ENCODE measurements around the gene CDH13.

CDH13 gene

DNA sequence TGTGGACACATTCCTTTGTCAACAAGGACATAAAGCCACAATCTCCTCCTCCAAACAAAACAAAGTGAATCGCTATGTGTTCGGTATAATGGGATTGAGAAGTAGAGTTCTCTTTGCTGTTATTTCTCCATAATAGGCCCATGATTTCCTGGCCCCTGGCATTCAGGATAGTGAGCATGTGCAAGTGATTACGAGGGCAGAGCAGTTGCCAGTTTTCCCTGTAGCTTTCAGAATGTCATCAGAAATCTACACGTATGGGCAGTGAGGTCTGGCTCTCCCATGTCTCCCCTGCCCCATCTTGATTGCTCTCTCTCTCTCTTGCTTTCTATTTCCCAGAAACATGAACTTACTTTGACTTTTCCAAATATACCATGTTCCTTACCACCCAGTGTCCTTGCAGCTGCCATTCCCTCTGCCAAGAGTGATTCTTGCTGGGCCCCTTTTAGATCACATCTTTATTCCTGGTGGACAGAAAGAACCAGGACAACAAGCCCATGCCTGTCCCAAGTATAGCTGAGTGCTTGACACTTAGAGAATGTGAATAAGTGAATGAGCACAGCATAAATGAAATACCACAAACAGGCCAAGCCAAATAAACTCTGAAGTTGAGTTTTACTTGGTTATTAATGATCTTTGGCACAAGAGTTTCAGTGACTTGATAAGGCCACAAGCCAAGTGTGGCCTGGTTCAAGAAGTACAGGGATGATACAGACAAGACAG lies 273.1 kb downstream of the CDH13 start:
- Histone ChIP-seq H3K4me1 (ENCODE audit: control insufficient read depth, insufficient read depth, low read length) (no peaks in the 10 kb centered on the region), H3K4me3 (ENCODE audit: low read depth, low read length) (no peak overlapping the region), H3K36me3 (ENCODE audit: control insufficient read depth in 2 of 2, insufficient read depth in 1 of 2, low read length in 2 of 2) (no peaks in the 10 kb centered on the region), H3K27ac (ENCODE audit: extremely low read depth, low read depth, low read length) (no peak overlapping the region), H3K9me3 (ENCODE audit: control insufficient read depth, insufficient read depth, low read depth, low read length) (no peaks in the 10 kb centered on the region)
- TF ChIP-seq, protein P1, sequence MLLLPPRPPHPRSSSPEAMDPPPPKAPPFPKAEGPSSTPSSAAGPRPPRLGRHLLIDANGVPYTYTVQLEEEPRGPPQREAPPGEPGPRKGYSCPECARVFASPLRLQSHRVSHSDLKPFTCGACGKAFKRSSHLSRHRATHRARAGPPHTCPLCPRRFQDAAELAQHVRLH (tag by site-specific recombination; IDR thresholded peaks at IDR 0.05): no peak
- TF ChIP-seq, protein P2, sequence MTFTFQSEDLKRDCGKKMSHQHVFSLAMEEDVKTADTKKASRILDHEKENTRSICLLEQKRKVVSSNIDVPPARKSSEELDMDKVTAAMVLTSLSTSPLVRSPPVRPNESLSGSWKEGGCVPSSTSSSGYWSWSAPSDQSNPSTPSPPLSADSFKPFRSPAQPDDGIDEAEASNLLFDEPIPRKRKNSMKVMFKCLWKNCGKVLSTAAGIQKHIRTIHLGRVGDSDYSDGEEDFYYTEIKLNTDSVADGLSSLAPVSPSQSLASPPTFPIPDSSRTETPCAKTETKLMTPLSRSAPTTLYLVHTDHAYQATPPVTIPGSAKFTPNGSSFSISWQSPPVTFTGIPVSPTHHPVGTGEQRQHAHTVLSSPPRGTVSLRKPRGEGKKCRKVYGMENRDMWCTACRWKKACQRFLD (tag by site-specific recombination; IDR thresholded peaks at IDR 0.05): no peak
- TF ChIP-seq ZNF114 (tag by site-specific recombination; IDR thresholded peaks at IDR 0.05): no peak
- TF ChIP-seq SP3 (tag by site-specific recombination; IDR thresholded peaks at IDR 0.05): no peak
- no peak for TF ChIP-seq ZNF521 (tag by site-specific recombination; IDR thresholded peaks at IDR 0.05)
- TF ChIP-seq ZNF610 (tag by site-specific recombination; IDR thresholded peaks at IDR 0.05; ENCODE audit: borderline replicate concordance): no peak
- TF ChIP-seq ZNF626 (tag by site-specific recombination; IDR thresholded peaks at IDR 0.05): no peak
- no peak for TF ChIP-seq ZNF529 (tag by site-specific recombination; IDR thresholded peaks at IDR 0.05; ENCODE audit: insufficient replicate concordance)
- no peak for TF ChIP-seq IKZF3 (tag by site-specific recombination; IDR thresholded peaks at IDR 0.05)
- TF ChIP-seq, protein P3, sequence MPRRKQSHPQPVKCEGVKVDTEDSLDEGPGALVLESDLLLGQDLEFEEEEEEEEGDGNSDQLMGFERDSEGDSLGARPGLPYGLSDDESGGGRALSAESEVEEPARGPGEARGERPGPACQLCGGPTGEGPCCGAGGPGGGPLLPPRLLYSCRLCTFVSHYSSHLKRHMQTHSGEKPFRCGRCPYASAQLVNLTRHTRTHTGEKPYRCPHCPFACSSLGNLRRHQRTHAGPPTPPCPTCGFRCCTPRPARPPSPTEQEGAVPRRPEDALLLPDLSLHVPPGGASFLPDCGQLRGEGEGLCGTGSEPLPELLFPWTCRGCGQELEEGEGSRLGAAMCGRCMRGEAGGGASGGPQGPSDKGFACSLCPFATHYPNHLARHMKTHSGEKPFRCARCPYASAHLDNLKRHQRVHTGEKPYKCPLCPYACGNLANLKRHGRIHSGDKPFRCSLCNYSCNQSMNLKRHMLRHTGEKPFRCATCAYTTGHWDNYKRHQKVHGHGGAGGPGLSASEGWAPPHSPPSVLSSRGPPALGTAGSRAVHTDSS (tag by site-specific recombination; IDR thresholded peaks at IDR 0.05): no peak
- no peak for TF ChIP-seq ZNF558 (tag by site-specific recombination; IDR thresholded peaks at IDR 0.05)
- ChIA-PET CTCF (no interaction called here), POLR2A (no interaction called here)

DNA sequence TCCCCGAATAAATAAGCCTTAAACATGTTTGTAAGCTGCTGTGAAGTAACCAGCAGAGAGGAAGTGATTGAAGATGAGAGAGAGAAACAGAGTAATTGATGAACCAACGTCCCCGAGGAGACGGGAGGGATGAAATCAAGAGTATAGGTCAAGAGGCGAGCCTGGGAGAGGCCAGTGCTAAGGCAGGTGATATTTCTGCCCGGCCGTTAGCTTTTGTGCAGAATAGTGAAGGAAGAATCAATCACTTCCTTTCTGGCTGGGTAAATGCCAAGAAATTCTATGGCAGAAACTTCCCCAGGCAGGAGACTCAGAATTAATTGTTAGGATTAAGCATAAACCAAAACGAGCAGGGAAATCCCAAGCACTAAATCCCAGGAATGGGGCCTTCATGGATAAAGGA lies 273.8 kb downstream of the CDH13 start:
- Histone ChIP-seq H3K36me3 (ENCODE audit: control insufficient read depth in 2 of 2, insufficient read depth in 1 of 2, low read length in 2 of 2) (no peaks in the 10 kb centered on the region), H3K27ac (ENCODE audit: extremely low read depth, low read depth, low read length) (no peak overlapping the region), H3K4me3 (ENCODE audit: low read depth, low read length) (no peak overlapping the region), H3K4me1 (ENCODE audit: control insufficient read depth, insufficient read depth, low read length) (no peaks in the 10 kb centered on the region), H3K9me3 (ENCODE audit: control insufficient read depth, insufficient read depth, low read depth, low read length) (no peaks in the 10 kb centered on the region)
- ChIA-PET CTCF (no interaction called here), POLR2A (no interaction called here)
- TF ChIP-seq, protein P4, sequence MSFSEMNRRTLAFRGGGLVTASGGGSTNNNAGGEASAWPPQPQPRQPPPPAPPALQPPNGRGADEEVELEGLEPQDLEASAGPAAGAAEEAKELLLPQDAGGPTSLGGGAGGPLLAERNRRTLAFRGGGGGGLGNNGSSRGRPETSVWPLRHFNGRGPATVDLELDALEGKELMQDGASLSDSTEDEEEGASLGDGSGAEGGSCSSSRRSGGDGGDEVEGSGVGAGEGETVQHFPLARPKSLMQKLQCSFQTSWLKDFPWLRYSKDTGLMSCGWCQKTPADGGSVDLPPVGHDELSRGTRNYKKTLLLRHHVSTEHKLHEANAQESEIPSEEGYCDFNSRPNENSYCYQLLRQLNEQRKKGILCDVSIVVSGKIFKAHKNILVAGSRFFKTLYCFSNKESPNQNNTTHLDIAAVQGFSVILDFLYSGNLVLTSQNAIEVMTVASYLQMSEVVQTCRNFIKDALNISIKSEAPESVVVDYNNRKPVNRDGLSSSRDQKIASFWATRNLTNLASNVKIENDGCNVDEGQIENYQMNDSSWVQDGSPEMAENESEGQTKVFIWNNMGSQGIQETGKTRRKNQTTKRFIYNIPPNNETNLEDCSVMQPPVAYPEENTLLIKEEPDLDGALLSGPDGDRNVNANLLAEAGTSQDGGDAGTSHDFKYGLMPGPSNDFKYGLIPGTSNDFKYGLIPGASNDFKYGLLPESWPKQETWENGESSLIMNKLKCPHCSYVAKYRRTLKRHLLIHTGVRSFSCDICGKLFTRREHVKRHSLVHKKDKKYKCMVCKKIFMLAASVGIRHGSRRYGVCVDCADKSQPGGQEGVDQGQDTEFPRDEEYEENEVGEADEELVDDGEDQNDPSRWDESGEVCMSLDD (tag by site-specific recombination; IDR thresholded peaks at IDR 0.05): no peak
- TF ChIP-seq ZNF324 (tag by site-specific recombination; IDR thresholded peaks at IDR 0.05) (no peak), WT1 (tag by site-specific recombination; IDR thresholded peaks at IDR 0.05) (no peak), ZFP41 (tag by site-specific recombination; IDR thresholded peaks at IDR 0.05; ENCODE audit: borderline replicate concordance) (no peak), ZEB2 (tag by site-specific recombination; IDR thresholded peaks at IDR 0.05) (no peak), ZNF48 (tag by site-specific recombination; IDR thresholded peaks at IDR 0.05) (no peak), ZNF514 (tag by site-specific recombination; IDR thresholded peaks at IDR 0.05) (no peak), YY1 (tag by site-specific recombination; IDR thresholded peaks at IDR 0.05) (no peak), ZNF214 (tag by site-specific recombination; IDR thresholded peaks at IDR 0.05; ENCODE audit: borderline replicate concordance) (no peak), ZNF354C (tag by site-specific recombination; IDR thresholded peaks at IDR 0.05; ENCODE audit: borderline replicate concordance, low read depth) (no peak), YY2 (tag by site-specific recombination; IDR thresholded peaks at IDR 0.05) (no peak), ZNF157 (tag by site-specific recombination; IDR thresholded peaks at IDR 0.05) (no peak), ZFP37 (tag by site-specific recombination; IDR thresholded peaks at IDR 0.05) (no peak), ZNF366 (tag by site-specific recombination; conservative IDR thresholded peaks at IDR 0.05) (no peak)
- TF ChIP-seq, protein P5, sequence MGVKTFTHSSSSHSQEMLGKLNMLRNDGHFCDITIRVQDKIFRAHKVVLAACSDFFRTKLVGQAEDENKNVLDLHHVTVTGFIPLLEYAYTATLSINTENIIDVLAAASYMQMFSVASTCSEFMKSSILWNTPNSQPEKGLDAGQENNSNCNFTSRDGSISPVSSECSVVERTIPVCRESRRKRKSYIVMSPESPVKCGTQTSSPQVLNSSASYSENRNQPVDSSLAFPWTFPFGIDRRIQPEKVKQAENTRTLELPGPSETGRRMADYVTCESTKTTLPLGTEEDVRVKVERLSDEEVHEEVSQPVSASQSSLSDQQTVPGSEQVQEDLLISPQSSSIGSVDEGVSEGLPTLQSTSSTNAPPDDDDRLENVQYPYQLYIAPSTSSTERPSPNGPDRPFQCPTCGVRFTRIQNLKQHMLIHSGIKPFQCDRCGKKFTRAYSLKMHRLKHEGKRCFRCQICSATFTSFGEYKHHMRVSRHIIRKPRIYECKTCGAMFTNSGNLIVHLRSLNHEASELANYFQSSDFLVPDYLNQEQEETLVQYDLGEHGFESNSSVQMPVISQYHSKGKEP (tag by site-specific recombination; IDR thresholded peaks at IDR 0.05): no peak
- TF ChIP-seq, protein P6, sequence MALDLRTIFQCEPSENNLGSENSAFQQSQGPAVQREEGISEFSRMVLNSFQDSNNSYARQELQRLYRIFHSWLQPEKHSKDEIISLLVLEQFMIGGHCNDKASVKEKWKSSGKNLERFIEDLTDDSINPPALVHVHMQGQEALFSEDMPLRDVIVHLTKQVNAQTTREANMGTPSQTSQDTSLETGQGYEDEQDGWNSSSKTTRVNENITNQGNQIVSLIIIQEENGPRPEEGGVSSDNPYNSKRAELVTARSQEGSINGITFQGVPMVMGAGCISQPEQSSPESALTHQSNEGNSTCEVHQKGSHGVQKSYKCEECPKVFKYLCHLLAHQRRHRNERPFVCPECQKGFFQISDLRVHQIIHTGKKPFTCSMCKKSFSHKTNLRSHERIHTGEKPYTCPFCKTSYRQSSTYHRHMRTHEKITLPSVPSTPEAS (tag by site-specific recombination; IDR thresholded peaks at IDR 0.05): no peak

All from HEK293 (cell line).